ENCODE data around the gene MPP3.

GRCh38 chr17:43810823-43811222 is 22.1 kb downstream of the MPP3 start:
- TF ChIP-seq CTCF (IDR thresholded peaks at IDR 0.05; ENCODE audit: insufficient read depth, low read length, poor library complexity, severe bottlenecking): no peak
- no peak for TF ChIP-seq EZH2phosphoT487 (conservative IDR thresholded peaks at IDR 0.05; ENCODE audit: low read length)

All from SU-DHL-6 (cell line).